ENCODE measurements around the gene ZNF749.
A peak's percentile ranks its signal among the peaks of the same experiment; 100 is the strongest.

Gene ZNF749

GRCh38 chr19:57438925-57439324, 3.8 kb downstream of the ZNF749 start:
- no peak for TF ChIP-seq CTCF (IDR thresholded peaks at IDR 0.05; ENCODE audit: low read depth, low read length)
- H3K4me3 ChIP-seq (ENCODE audit: low read depth, low read length) = no peak overlapping the region

GRCh38 chr19:57441979-57442752, 7.0 kb downstream of the ZNF749 start:
- no peak for TF ChIP-seq CTCF (IDR thresholded peaks at IDR 0.05; ENCODE audit: low read depth, low read length)
- H3K4me3 ChIP-seq (ENCODE audit: low read depth, low read length) = no peak overlapping the region

- H3K4me3 ChIP-seq (ENCODE audit: low read depth, low read length) = no peak overlapping the region
- TF ChIP-seq CTCF (IDR thresholded peaks at IDR 0.05; ENCODE audit: low read depth, low read length) = no peak
Observed at GRCh38 chr19:57443121-57443696, 8.1 kb downstream of the ZNF749 start.

- TF ChIP-seq CTCF (IDR thresholded peaks at IDR 0.05; ENCODE audit: low read depth, low read length) = no peak
- H3K4me3 ChIP-seq (ENCODE audit: low read depth, low read length) = no peak overlapping the region
Observed at GRCh38 chr19:57452307-57452706, 17.2 kb downstream of the ZNF749 start.

GRCh38 chr19:57465680-57466381, 30.7 kb downstream of the ZNF749 start:
- H3K4me3 ChIP-seq (ENCODE audit: low read depth, low read length) = no peak overlapping the region
- TF ChIP-seq CTCF (IDR thresholded peaks at IDR 0.05; ENCODE audit: low read depth, low read length) = peak; percentile 70

- H3K4me3 ChIP-seq (ENCODE audit: low read depth, low read length) = no peak overlapping the region
- no peak for TF ChIP-seq CTCF (IDR thresholded peaks at IDR 0.05; ENCODE audit: low read depth, low read length)
Observed at GRCh38 chr19:57466489-57466888, 31.4 kb downstream of the ZNF749 start.

GRCh38 chr19:57473646-57474045, 38.5 kb downstream of the ZNF749 start:
- no peak for TF ChIP-seq CTCF (IDR thresholded peaks at IDR 0.05; ENCODE audit: low read depth, low read length)
- H3K4me3 ChIP-seq (ENCODE audit: low read depth, low read length) = no peak overlapping the region

Measured in WI38 (cell line).